ENCODE data around the gene KRT10.

The KRT10 gene

DNA sequence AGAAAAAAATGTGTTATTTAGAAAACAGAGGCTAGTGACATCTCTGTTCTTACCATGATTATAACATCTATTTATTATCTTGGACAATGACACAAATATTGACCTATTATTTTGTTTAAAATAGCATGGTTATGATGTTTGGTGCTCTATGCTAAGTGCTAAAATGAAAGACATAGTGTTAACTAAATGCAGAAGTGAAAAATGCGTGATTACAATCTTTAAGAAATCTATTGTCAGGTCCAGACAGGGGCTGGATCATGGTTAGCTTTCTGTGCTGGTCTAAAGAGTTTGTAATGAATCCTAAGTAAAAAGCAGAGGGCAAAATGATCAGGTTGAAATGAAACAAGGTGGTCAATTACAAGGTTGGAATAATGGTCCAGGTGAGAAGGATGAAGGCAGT, 22.0 kb downstream of the KRT10 start:
- DNase-seq = no peak

DNA sequence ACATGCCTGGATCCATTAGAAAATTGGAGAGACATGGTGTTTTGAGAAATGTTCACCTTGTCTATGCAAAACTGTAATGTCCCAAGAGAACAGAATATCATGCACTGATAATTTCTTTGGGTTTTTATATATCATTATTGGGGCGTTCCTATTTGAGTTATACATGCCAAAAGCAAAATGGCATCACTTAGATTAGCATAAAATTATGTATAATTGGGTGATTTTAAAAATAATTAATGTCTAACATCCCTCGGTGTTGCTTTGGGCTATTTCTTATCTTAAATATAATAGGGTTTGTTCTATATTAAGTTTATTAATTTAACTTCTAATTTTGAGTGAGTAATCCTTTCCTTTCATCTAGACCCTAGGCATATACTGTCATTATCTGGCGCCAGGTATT, 22.6 kb downstream of the KRT10 start, which contains the start of gene KRT28:
TSS of gene KRT28 (minus strand) at position 101 of the 400 bp plus-strand sequence. CDS start at position 35, 66 bp downstream.
- no peak for DNase-seq

DNA sequence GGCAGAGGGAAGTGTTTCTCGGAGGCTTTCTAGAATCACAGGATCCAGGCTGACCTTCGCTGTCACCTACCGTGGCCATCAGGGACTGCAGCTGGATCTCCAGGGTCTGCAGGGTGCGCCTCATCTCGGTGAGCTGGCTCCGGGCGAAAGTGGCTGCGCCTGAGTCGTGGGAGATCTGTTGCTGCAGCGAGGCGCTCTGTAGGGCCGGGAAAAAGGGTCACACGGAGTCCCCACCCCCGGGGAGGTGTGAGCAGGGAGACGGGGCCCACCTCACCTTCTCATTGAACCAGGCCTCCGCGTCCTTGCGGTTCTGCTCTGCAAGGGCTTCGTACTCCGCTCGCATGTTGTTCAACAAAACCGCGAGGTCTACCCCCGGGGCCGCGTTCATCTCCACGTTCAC, 25.6 kb downstream of the KRT10 start:
- no peak for DNase-seq

DNA sequence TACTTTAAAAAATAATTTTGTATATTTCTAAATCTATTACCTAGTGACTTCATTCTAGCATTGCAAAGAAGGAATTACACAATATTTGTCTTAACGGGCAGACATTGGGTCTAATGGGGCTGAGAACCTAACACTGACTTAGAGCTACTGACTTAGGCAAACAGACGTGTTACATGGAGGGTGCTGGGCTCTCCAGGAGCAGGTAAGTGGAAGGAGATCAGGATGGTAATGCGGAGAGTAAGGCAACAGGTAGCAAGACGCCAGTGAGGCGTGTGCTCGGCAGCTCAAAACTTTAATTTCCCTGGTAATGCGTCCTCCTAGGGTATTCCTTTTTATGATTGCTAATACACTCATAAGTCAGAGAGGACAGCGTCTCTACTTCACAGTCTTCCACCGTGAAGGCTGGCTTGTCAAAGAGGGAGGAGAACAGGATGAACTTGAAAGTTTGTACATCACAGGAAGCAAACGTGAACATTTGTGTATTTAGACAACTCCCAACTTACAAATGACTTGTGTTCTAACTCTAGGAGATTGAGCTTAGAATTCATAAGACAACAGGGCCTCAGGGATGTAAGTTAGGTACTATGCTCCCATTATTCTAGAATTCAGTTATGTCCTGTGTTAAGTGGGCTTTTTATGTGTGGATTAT, 27.3 kb downstream of the KRT10 start:
- no peak for DNase-seq

DNA sequence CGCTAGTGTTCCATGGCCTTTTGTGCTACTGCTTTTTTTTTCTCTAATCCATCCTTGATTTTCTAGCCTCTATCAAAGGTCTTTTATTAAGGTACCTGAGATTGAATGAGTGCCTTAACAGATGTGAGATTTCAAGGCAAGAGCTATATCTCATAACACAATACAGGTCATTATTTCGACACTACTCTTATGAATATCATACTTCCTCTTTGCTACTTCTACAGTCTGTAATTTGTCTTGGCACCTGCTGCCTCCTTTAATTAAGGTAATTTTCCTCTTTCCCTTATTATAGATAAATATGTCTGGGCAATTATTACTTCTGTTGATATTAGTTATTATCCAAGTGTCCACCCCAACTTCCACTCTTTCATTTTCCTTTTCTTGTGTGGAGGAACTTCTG, 27.9 kb downstream of the KRT10 start:
- no peak for DNase-seq

DNA sequence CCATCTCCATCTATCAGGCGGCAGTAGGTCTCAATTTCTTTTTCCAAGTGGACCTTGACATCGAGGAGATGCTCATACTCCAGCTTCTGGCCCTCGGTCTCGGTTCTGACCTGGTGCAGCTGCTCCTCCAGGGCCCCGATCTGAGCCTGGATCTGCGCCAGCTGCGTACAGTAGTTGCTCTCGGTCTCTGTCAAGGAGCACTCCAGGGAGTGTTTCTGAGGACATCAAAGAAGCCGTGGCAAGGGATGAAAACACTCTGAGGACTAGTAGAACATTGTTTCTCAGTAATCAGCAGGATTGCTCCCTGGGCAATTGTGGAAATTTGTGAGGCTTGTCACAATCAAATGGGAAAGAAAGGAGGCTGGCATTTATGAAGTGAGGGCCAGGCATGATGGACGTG, 28.6 kb downstream of the KRT10 start:
- peak; percentile 33 for DNase-seq

DNA sequence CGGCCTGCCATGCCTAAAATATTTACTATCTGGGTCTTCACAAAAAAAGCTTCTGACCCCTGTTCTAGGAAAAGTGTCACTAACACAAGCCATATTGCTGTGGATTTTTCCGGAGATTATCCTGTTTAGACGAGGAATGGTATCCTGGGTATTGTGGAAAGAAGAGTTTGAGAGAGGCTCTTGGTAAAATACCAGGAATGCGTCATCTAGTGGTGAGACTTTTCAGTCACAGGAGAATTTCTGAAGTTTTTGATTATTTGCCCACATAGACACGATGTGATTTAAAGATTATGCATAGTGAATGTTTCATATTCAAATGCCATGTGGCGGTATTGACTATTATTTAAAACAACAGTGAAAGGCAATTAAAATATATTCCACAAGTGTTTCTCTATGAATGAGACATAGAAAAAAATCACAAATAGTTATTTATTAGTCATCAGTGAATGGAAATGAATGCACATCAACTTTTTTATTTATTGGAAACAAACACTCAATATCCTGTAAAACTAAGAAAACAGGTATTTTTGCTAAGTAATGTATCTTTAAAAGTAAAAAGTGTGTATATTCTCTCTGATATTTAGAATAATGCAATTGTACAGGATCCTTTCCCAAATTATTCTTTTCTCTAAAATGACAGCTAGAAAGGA, 30.5 kb downstream of the KRT10 start:
- DNase-seq = no peak

DNA sequence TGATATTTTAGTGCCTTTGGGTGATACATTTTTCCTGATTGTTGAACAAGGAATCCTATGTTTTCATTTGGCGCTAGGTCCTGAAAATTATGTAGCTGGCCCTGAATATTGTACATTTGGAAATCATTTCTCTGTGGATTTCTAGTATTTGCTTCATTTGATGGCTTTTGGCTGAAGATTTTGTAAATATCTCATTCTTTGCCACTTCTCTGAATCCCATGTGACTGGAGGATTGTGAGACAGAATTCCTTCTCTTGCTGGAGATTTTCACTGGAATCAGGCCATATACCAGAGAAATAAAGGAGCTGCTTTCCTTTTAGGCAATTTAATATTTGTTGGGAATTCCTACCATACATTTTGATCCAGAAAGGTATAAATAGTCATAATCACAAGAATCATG, 31.3 kb downstream of the KRT10 start:
- no peak for DNase-seq

DNA sequence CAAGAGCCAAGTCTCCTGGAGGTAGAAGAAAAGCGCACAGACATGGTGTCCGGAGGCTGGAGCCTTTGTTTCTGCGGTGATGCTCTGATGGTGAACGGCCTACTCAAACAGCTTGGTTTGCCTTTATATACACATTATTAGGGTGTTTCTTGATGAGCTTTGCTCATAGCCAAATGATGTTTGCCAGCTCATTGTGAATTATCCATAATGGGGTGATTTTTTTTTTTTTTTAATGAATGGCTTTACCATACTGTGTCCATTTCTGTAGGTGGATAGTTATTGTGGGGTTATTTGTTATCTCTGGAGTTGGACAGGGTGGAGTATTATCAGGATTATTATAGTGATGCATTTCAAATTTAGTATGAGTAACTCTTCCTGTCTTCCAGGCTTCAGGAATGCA, 40.0 kb downstream of the KRT10 start, which contains the start of gene KRT27:
TSS of gene KRT27 (minus strand) at position 101 of the 400 bp plus-strand sequence. CDS start at position 44, 57 bp downstream.
- no peak for DNase-seq

DNA sequence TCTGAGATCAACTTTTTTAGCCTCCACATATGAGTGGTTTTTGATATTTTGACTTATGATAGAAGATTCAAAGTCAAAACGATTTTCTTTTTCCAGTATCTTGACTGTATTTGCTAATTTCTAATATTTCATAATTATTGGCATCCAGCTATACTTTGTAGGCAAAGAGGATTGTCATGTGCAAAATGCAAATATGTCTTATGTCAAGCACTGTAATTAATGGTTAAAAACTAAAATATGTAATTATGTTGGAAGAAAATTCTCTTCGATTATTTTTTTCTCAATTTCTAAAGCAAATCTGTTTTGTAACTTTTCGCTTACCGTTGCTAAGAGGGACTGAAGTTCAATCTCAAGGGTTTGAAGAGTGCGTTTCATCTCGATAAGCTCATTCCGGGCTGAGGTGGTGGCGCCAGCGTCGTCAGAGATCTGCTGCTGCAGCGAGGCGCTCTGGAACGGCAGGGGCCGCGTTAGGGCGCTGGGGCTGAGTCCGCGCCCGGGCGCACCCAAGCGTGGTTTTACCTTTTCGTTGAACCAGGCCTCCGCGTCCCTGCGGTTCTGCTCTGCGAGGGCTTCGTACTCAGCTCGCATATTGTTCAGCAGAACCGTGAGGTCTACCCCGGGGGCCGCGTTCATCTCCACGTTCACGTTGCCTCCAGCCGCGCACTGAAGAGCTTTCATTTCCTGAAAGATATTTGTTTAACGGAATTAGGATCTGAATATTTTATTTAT, 43.1 kb downstream of the KRT10 start:
- no peak for DNase-seq

DNA sequence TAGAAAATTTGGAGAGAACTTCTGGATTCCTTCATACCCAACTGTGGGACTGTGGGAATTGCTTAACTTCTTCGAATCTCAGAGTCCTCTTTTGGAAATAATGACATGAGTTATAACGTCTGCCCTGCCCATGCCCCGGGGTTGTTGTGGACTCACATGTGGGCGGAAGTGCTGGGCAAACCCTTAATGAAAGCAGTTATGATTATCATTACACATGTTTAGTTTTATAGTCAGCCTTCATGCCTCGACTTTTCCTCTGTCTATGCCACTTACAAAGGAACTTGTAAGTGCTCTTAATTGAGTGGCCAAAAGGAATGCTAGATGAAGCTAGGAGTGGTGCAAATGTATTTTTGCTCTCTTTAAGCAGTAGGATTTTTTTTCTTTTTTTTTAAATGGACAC, 44.0 kb downstream of the KRT10 start:
- no peak for DNase-seq

DNA sequence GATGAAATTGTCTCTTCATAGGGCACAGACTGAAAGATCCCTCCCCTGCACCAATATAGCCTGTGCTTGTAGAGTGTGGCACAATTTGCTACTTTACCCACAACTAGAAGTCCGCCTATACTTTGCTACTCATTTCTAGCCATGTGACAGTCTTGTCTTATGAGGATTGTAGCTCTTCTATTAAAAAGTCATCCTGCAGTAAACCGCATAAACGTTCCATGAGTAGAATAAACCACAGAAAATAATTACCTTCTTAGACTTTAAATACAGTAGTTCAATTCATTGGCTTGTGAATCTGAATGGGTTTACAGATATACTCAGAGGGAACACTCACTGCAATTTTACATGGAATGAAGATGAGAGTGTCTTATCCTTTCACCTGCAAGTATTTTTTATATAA, 44.4 kb downstream of the KRT10 start:
- no peak for DNase-seq

DNA sequence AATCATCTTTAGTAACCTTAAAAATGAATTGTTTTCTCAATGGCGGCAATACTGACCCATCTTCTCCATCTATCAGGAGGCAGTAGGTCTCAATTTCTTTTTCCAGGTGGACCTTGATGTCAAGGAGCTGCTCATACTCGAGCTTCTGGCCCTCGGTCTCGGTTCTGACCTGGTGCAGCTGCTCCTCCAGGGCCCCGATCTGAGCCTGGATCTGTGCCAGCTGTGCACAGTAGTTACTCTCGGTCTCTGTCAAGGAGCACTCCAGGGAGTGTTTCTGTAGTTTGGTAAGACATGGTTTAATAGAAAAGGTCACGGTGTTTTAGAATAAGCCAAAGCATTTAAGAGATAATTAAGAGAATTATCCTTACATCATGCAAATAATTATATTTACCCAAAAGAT, 45.0 kb downstream of the KRT10 start:
- DNase-seq = no peak

DNA sequence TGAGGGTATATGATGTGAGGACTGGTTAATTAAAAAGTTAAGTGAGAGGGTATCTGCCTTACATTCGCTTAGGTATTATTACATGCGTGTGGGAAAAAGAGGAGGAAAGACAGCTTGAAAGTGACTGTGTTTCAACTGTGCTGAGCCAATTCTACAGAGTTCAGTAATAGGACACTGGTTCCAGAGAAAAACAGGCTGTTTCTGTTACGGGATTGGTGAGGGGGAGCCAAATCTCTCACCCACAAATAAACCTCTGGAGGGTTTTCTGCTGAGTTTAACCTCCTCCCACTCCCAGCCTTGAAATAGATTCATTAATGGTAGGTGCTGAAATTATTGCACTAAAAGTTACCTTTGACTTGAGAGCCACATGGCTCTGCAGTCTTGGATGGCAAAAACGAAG, 46.5 kb downstream of the KRT10 start:
- no peak for DNase-seq

DNA sequence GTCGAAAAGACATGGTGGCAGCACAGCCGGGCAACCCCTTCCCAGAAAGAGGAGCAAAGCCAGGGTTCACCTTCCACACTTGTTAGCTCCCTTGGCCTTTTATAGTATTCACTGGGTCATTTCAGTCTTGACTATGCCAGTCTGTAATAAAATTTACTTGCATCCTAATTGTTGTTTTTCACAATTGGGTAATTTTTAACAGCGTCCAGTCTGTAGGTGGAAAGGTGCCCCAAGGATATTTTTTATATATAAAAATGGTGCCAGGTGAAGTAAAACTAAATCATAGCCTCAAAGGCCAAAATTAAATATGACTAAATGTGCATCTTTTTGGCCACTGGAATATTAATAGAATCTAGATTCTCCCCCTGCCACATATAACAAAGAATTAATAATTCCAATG, 50.3 kb downstream of the KRT10 start, which contains the start of gene KRT26:
TSS of gene KRT26 (minus strand) at position 101 of the 400 bp plus-strand sequence. CDS start at position 13, 88 bp downstream.
- no peak for DNase-seq

All from NCI-H187 treated with DMSO at 0.1 percent for 48 hours (cell line).